T47D (cell line): ENCODE measurements around the gene MEG3.

Source experiments
- DNase-seq, 2 experiments: peaks; one replicate each; pipeline versions ENCODE4 v3.0.0 to v3.0.0-alpha.2; 2011 to 2012; ENCODE audit warnings: low read depth in 1 of 2, low spot score in 1 of 2
- JUND ChIP-seq: IDR thresholded peaks from 2 replicates; pipeline ENCODE4 v1.6.1; 2012; ENCODE audit warnings: low read depth
- in situ Hi-C: cut with HindIII; loops from 2 replicates; pipeline ENCODE4 v1.10.0; 2016; ENCODE audit warnings: low sequenced_read_pairs, low pct_unique_long_range_greater_than_20kb

Gene MEG3

GRCh38 chr14:100835548-100836310 lies 9.8 kb downstream of the MEG3 start:
- in situ Hi-C loops = no loop called here
- no peak for TF ChIP-seq JUND
- no peak for DNase-seq

- in situ Hi-C loops = no loop called here
- no peak for TF ChIP-seq JUND
- no peak for DNase-seq
Observed at GRCh38 chr14:100836311-100836805, 10.4 kb downstream of the MEG3 start.

DNA sequence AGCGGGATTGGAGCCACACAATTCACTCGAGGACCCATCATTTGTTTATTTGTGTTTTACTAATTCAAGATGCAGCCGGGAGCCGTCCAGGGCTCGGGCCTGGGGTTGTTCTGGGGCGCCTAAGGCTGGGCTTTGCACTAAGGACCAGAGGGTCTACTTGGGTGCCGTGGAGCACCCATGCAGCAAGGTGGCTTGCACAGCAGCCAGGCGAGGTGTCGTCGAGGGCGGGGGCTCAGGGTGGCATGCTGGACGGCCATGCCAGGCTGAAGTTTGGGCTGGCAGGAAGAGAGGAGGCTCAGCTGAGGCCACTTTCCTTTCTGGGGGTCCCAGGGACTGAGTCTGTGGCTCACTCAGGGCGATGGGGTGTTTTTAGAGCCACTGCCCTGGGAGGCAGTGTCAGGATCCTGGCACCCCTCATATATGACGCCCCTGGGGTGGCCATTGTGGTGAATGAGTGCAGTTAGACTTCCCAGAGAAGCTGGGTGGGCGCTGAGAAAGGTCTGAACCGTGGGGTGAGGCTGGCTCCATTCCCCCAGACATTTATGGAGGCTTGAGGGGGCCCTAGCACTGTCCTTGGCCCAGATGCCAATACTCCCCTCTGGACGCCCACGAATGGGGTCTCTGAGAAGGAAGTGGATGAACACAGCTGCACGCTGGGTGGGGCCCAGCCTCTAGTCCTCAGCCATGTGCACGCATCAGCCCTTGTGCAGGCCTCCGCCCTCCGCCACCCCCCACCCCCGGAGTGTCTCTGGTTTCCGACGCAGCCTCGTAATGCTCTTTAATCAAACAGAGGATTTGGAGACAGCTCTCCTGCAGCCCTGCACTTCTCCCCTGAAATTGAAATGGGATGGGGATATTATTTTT lies 11.3 kb downstream of the MEG3 start:
- no peak for DNase-seq
- in situ Hi-C loops = no loop called here
- TF ChIP-seq JUND = no peak

DNA sequence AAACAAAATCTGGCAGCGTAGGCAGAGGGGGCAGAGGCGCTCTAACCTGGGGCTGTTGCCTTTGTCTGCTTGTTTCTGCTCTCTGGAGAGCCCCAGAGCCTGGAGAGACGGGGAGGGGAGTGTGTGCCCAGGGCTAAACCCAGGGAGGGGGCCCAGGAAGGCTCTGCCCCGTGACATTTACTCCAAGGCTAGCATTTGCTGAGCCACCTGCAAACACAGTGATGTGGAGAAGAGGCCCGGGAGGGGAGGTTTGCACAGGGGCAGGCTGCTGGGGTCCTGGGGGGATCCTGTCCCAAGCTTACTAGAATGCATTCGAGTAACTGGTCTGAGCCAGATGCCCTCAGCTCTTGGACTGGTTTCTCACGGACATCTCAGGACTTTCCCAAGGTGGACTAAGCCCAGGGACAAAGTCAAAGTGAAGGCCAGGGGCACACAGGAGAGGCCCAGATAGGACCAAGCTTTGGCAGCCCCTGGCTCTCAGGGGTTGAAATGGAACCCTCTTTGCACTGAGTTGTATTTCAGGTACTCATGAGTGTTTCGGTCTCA lies 12.0 kb downstream of the MEG3 start:
- TF ChIP-seq JUND = no peak
- no peak for DNase-seq
- in situ Hi-C loops = no loop called here

- in situ Hi-C loops = no loop called here
- no peak for TF ChIP-seq JUND
- no peak for DNase-seq
Observed at GRCh38 chr14:100838493-100839314, 12.8 kb downstream of the MEG3 start.

DNA sequence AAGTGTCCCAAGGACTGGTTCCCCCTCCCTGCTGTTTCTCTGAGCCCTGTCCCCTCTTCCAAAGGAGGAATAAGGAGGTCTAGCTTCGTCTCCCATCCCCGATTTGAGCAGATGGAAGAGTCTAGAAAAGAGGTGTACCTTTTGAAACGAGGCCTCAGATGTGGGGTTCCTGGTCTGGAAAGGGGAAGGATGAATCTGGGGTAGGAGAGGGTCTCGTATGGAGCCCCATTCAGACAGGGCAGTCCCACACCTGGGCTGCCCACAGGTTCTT lies 13.3 kb downstream of the MEG3 start:
- TF ChIP-seq JUND = no peak
- in situ Hi-C loops = no loop called here
- no peak for DNase-seq

- no peak for DNase-seq
- no peak for TF ChIP-seq JUND
- in situ Hi-C loops = no loop called here
Observed at GRCh38 chr14:100839681-100840111, 13.8 kb downstream of the MEG3 start.

DNA sequence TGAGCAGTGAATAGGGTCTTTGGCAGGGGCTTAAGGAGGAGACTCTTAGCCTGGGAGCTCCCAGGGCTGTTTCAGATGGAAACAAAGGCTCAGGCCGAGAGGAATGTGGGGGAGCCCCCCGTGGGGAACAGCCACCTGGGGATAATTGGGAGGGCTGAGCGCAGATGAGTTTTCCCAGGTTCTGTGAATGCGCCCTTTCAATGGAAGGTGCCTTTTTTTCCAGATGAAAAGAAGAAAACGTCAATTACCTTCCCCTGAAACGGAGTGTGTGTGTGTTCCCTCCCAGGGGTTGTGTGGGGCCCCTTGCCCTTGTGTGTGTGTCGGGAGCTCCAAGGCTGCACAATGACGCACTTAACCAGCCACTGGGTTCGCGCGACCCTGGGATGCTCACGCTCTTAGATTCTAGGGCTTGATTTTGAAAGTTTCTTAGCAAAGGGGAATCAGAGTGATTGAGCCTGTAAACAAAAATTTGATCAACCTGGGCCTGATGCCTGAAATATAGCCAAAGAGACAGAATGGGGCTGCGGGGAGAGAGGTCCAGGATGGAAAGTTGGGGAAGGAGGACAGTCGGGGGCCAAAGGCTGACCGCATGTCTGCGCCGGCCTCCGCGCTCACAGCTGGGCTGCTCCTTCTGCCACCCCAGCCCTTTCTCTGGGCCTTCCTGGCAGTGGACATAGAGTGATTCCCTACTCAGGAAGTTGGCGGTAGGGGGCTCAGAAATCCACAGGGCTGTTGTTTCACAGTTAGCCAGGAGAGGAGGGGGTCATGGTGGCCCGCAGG lies 14.6 kb downstream of the MEG3 start:
- in situ Hi-C loops = no loop called here
- no peak for DNase-seq
- no peak for TF ChIP-seq JUND

GRCh38 chr14:100841066-100841760 lies 15.3 kb downstream of the MEG3 start:
- in situ Hi-C loops = no loop called here
- TF ChIP-seq JUND = no peak
- no peak for DNase-seq

DNA sequence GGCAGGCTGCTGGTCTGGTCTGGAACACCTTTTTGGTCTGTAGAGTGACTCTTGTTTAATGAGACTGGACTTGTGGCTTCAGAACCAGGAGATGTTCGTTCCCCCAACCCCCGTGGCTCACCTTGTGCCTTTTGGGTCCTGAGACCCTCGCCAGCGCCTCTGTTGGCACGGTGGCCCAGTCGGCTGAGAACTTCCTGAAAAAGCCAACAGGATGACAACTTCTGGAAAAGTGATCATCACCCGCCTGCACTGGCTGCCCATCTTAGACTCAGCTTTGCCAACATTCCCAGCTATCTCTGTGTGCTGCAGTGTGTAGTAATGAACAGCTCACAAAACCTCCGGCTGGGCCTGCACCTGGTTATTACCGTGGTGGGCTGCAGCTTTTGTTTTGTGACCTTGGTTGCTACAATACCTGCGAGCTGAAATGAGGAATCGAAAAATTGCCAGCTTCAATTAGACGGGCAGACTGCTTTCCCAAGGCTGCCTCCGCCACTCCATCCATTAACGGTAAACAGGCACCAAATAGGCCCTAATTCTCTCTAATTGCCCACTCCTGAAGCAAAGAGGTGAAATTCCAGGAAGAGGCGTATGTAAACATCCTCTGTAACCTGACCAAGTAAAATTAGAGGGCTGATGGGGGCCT lies 16.0 kb downstream of the MEG3 start:
- TF ChIP-seq JUND = no peak
- in situ Hi-C loops = no loop called here
- no peak for DNase-seq

DNA sequence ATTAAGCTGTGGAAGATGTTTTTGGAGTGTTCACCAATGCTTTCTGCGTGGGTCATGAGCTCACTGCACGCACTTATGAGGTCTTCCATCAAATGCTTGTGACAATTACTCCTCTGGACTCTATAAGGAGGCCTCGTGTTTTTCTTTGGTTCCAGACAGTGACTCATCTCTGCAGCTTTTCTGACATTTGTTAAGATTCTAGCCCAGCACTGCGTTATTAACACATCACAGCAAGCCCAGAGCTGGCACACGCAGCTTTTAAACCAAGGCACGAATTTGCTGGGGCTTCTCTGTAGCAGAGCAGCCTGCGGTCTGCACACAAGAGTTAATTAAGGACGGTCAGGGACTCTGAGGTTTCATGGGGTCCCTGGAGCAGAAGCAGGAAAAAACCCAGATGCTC lies 16.9 kb downstream of the MEG3 start:
- no peak for DNase-seq
- no peak for TF ChIP-seq JUND
- in situ Hi-C loops = no loop called here
